A549 (cell line): ENCODE data around the gene SGPL1. TPM values are rescaled to one million over a fixed set of nuclear protein-coding genes. Genes with fewer than 3 reads are reported as not detected.

Source experiments
- ATAC-seq, 2 experiments: fragments of 200-7000 bp in 1 of 2; fragments of >200 bp in 1 of 2; cut with Nextera tagmentation in 1 of 2; cut with Tn5 transposase in 1 of 2; 3 replicates each; pipeline versions ENCODE4 v1.8.0 to v1.9.1; 2018 to 2020; ENCODE audit warnings: mild to moderate bottlenecking in 1 of 2, moderate library complexity in 1 of 2
- CTCF ChIA-PET: fragments of 300-600 bp; sonication (Branson Sonifier 250); formaldehyde crosslinking; extraction: SDS; loops from one replicate; lab custom pipeline; 2021; ENCODE audit warnings: antibody characterized with exemption, inconsistent platforms; lab: Yijun Ruan, JAX
- POLR2A ChIA-PET: fragments of 350-600 bp; formaldehyde crosslinking; extraction: SDS; loops from one replicate; lab custom pipeline; 2021; ENCODE audit warnings: antibody characterized with exemption, inconsistent platforms; lab: Yijun Ruan, JAX
- DNase-seq, 2 experiments: peaks; one replicate each; pipeline versions ENCODE4 v3.0.0 to v3.0.0-alpha.2; 2011 to 2016; ENCODE audit warnings: low read depth in 1 of 2, low spot score in 1 of 2
- FAIRE-seq: peaks from 2 replicates; lab custom pipeline; 2011; peaks lifted over from hg19 to GRCh38; lab: Jason Lieb, UNC
- H3K27ac ChIP-seq, 2 experiments: fragments of >200 bp; sonication (Bioruptor Twin); formaldehyde crosslinking; 3 replicates each; pipeline ENCODE4 v1.5.1; 2016 to 2017
- H3K4me1 ChIP-seq: fragments of >200 bp; sonication (Bioruptor Twin); formaldehyde crosslinking; 3 replicates; pipeline ENCODE4 v1.6.1; 2016
- H3K4me2 ChIP-seq: fragments of >200 bp; sonication (Bioruptor Twin); formaldehyde crosslinking; 3 replicates; pipeline ENCODE4 v1.6.1; 2016
- H3K4me3 ChIP-seq: fragments of >200 bp; sonication (Bioruptor Twin); formaldehyde crosslinking; 3 replicates; pipeline ENCODE4 v1.5.1; 2016
- H3K9me3 ChIP-seq: fragments of >200 bp; sonication (Bioruptor Twin); formaldehyde crosslinking; 3 replicates; pipeline ENCODE4 v1.6.1; 2016
- BCL3 ChIP-seq: fragments of >200 bp; sonication (Bioruptor Twin); formaldehyde crosslinking; IDR thresholded peaks from 3 replicates; pipeline ENCODE4 v1.6.1; 2016
- BHLHE40 ChIP-seq: IDR thresholded peaks from 2 replicates; pipeline ENCODE4 v1.6.1; 2012; ENCODE audit warnings: low read depth, low read length, inconsistent platforms
- CHD2 ChIP-seq: fragments of 150-350 bp; IDR thresholded peaks from 2 replicates; pipeline ENCODE4 v1.6.1; 2014; ENCODE audit warnings: low read length; ENCODE audit not compliant: partially characterized antibody
- CHD4 ChIP-seq: fragments of 200-600 bp; sonication (generic); IDR thresholded peaks from 2 replicates; pipeline ENCODE4 v1.6.1; 2016; ENCODE audit warnings: antibody characterized with exemption, mild to moderate bottlenecking, borderline replicate concordance
- EP300 ChIP-seq, 2 experiments: fragments of >200 bp; sonication (Bioruptor Twin); formaldehyde crosslinking; IDR thresholded peaks; 2 replicates in 1 of 2; 3 replicates in 1 of 2; pipeline ENCODE4 v1.6.1; 2016 to 2017
- HDAC2 ChIP-seq: fragments of 200-600 bp; sonication (generic); IDR thresholded peaks from 2 replicates; pipeline ENCODE4 v1.6.1; 2016
- HEYL ChIP-seq: fragments of 250-450 bp; sonication (Bioruptor Pico); IDR thresholded peaks from 2 replicates; pipeline ENCODE4 v1.8.0; 2021; ENCODE audit warnings: mild to moderate bottlenecking, moderate library complexity
- HMGXB4 ChIP-seq: fragments of 250-450 bp; sonication (Bioruptor Pico); IDR thresholded peaks from 2 replicates; pipeline ENCODE4 v1.5.0; 2021; ENCODE audit warnings: mild to moderate bottlenecking, moderate library complexity, borderline replicate concordance
- HOXB13 ChIP-seq: fragments of 250-450 bp; sonication (Bioruptor Pico); IDR thresholded peaks from 2 replicates; pipeline ENCODE4 v1.5.0; 2020; ENCODE audit warnings: low read depth, mild to moderate bottlenecking, moderate library complexity
- KDM5A ChIP-seq: fragments of 200-600 bp; sonication (generic); IDR thresholded peaks from 2 replicates; pipeline ENCODE4 v1.6.1; 2016; ENCODE audit warnings: antibody characterized with exemption, mild to moderate bottlenecking
- MAZ ChIP-seq: fragments of 150-350 bp; IDR thresholded peaks from 2 replicates; pipeline ENCODE4 v1.6.1; 2014; ENCODE audit warnings: antibody characterized with exemption, low read depth, low read length, borderline replicate concordance
- MYC ChIP-seq: IDR thresholded peaks from 2 replicates; pipeline ENCODE4 v1.6.1; 2012; ENCODE audit warnings: mild to moderate bottlenecking, inconsistent platforms, low read length, improper control_type of control experiment, borderline replicate concordance
- NFE2L2 ChIP-seq: fragments of 150-350 bp; conservative IDR thresholded peaks from 2 replicates; pipeline ENCODE4 v1.6.1; 2014; ENCODE audit warnings: low read length
- NPAS2 ChIP-seq: fragments of 250-450 bp; sonication (Bioruptor Pico); IDR thresholded peaks from 2 replicates; pipeline ENCODE4 v1.8.0; 2022; ENCODE audit warnings: mild to moderate bottlenecking, moderate library complexity, borderline replicate concordance
- NR3C1 ChIP-seq: fragments of >200 bp; sonication (Bioruptor Twin); formaldehyde crosslinking; IDR thresholded peaks from 3 replicates; pipeline ENCODE4 v1.6.1; 2017
- PHF8 ChIP-seq: fragments of 200-600 bp; sonication (generic); IDR thresholded peaks from 2 replicates; pipeline ENCODE4 v1.6.1; 2016; ENCODE audit warnings: low read depth, mild to moderate bottlenecking, antibody characterized with exemption, moderate library complexity, borderline replicate concordance
- POLR2A ChIP-seq: IDR thresholded peaks from 2 replicates; pipeline ENCODE4 v1.6.1; 2012; ENCODE audit warnings: mild to moderate bottlenecking, low read length
- RAD21 ChIP-seq, 2 experiments: fragments of >200 bp in 1 of 2; sonication (Bioruptor Twin) in 1 of 2; formaldehyde crosslinking in 1 of 2; IDR thresholded peaks in 1 of 2; conservative IDR thresholded peaks in 1 of 2; 2 replicates in 1 of 2; 3 replicates in 1 of 2; pipeline ENCODE4 v1.6.1; 2012 to 2018; ENCODE audit warnings: inconsistent platforms in 1 of 2
- RARB ChIP-seq: fragments of 250-450 bp; sonication (Bioruptor Pico); IDR thresholded peaks from 2 replicates; pipeline ENCODE4 v1.8.0; 2021; ENCODE audit warnings: mild to moderate bottlenecking, moderate library complexity
- RFX5 ChIP-seq: fragments of 450-650 bp; IDR thresholded peaks from 2 replicates; pipeline ENCODE4 v1.7.1; 2014; ENCODE audit warnings: antibody characterized with exemption, mild to moderate bottlenecking, moderate library complexity
- TFCP2L1 ChIP-seq: fragments of 250-450 bp; sonication (Bioruptor Pico); IDR thresholded peaks from 2 replicates; pipeline ENCODE4 v1.5.0; 2021; ENCODE audit warnings: mild to moderate bottlenecking
- TP53 ChIP-seq: fragments of 250-450 bp; sonication (Bioruptor Pico); IDR thresholded peaks from 2 replicates; pipeline ENCODE4 v1.5.0; 2021; ENCODE audit warnings: mild to moderate bottlenecking, moderate library complexity
- ZC3H11A ChIP-seq: fragments of 450-650 bp; IDR thresholded peaks from 2 replicates; pipeline ENCODE4 v1.6.1; 2014; ENCODE audit warnings: antibody characterized with exemption, mild to moderate bottlenecking
- ZFP36 ChIP-seq: fragments of 450-650 bp; IDR thresholded peaks from 2 replicates; pipeline ENCODE4 v1.6.1; 2014; ENCODE audit warnings: borderline replicate concordance; ENCODE audit not compliant: partially characterized antibody
- ZNF302 ChIP-seq: fragments of 250-450 bp; sonication (Bioruptor Pico); IDR thresholded peaks from 2 replicates; pipeline ENCODE4 v1.9.0; 2021; ENCODE audit warnings: inconsistent platforms, mild to moderate bottlenecking, moderate library complexity
- whole genome bisulfite sequencing: methylation state at CpG from one replicate; pipeline ENCODE4 v1.1.6; 2017; ENCODE audit errors: missing lambda C conversion rate; 5-methylcytosine and 5-hydroxymethylcytosine counted together
- polyA plus RNA-seq, 4 experiments: library from polyadenylated mRNA; depleted of rRNA in 3 of 4; stranded (reverse); fragments of >200 nt; fragmentation: RNase III in 1 of 4; extraction: RNeasy Plus Mini Kit Qiagen cat#74134 plus additional on column Dnase treatment in 1 of 4; gene quantifications; 2 replicates in 3 of 4; 3 replicates in 1 of 4; pipeline ENCODE4 v1.2.3, GENCODE V29; 2011 to 2017

The SGPL1 gene
- polyA plus RNA-seq, 2 of the 4 experiments (the other 2 are of a cell fraction) = 32.2 to 49.8 TPM

- Histone ChIP-seq H3K4me1 (no peaks in the 10 kb centered on the region), H3K4me2 (no peak overlapping the region), H3K4me3 (no peak overlapping the region), H3K9me3 (no peaks in the 10 kb centered on the region), H3K27ac (no peak overlapping the region)
- TF ChIP-seq CHD4 (no peak), BCL3 (no peak), PHF8 (no peak), NPAS2 (no peak)
- FAIRE-seq (no peak), DNase-seq (no peak), ATAC-seq (no peak)
- CTCF ChIA-PET = interaction anchor here (0.8 to 17.2 kb wide), 5 partner anchors 13 to 382 kb away, joined by 3 to 362 read pairs (median 3); no protein-coding TSS in a partner anchor
- POLR2A ChIA-PET = no interaction called here
- WGBS = 55% methylated on average over 6 of the region's 9 CpGs
Measured at GRCh38 chr10:70909326-70909935, 93.7 kb downstream of the SGPL1 start.

GRCh38 chr10:70910486-70911341 lies 95.0 kb downstream of the SGPL1 start:
- Histone ChIP-seq H3K4me1 (no peaks in the 10 kb centered on the region), H3K4me2 (no peak overlapping the region), H3K4me3 (no peak overlapping the region), H3K27ac (no peak overlapping the region), H3K9me3 (no peaks in the 10 kb centered on the region)
- no peak for ATAC-seq
- no peak for FAIRE-seq
- DNase-seq = no peak
- CTCF ChIA-PET = interaction anchor here (1.1 to 17.2 kb wide), 4 partner anchors 8 to 365 kb away, joined by 3 to 362 read pairs (median 34); no protein-coding TSS in a partner anchor
- 59% methylated on average over 9 of the region's 16 CpGs for WGBS
- TF ChIP-seq MYC = no peak
- no peak for TF ChIP-seq HEYL
- no peak for TF ChIP-seq NFE2L2
- no peak for TF ChIP-seq KDM5A
- TF ChIP-seq RARB (CRISPR knock-in tag) = no peak
- TF ChIP-seq HDAC2 = no peak
- no peak for TF ChIP-seq MAZ
- no peak for TF ChIP-seq RFX5
- TF ChIP-seq ZFP36 = no peak
- POLR2A ChIA-PET = no interaction called here

GRCh38 chr10:70911386-70911785 lies 95.6 kb downstream of the SGPL1 start:
- no peak for TF ChIP-seq RFX5
- TF ChIP-seq ZNF302 (CRISPR knock-in tag) = no peak
- TF ChIP-seq TP53 (CRISPR knock-in tag) = no peak
- no peak for TF ChIP-seq POLR2A
- no peak for TF ChIP-seq CHD2
- TF ChIP-seq TFCP2L1 (CRISPR knock-in tag) = no peak
- no peak for TF ChIP-seq ZC3H11A
- TF ChIP-seq NR3C1 = no peak
- TF ChIP-seq HMGXB4 = no peak
- no peak for TF ChIP-seq EP300 (IDR thresholded peaks at IDR 0.05)
- no peak for TF ChIP-seq HOXB13 (CRISPR knock-in tag)
- no peak for TF ChIP-seq BHLHE40
- TF ChIP-seq RAD21 (conservative IDR thresholded peaks at IDR 0.05 in 1 of 2, IDR thresholded peaks at IDR 0.05 in 1 of 2) = no peak
- TF ChIP-seq, all 56 proteins: peak for 0
- H3K4me2 ChIP-seq = no peak overlapping the region
- WGBS = 40% methylated on average over 3 of the region's 4 CpGs
- ATAC-seq (no peak), FAIRE-seq (no peak), DNase-seq (no peak)
- H3K27ac ChIP-seq = no peak overlapping the region
- no peak overlapping the region for H3K4me3 ChIP-seq
- ChIA-PET POLR2A (no interaction called here), CTCF (interaction anchor here (1.1 to 17.2 kb wide), 4 partner anchors 8 to 364 kb away, joined by 3 to 362 read pairs (median 34); no protein-coding TSS in a partner anchor)
- H3K4me1 ChIP-seq = no peaks in the 10 kb centered on the region
- no peaks in the 10 kb centered on the region for H3K9me3 ChIP-seq
